Measurements from ENCODE around the gene AUP1.

The AUP1 gene

GRCh38 chr2:74511104-74511989 lies 18.2 kb downstream of the AUP1 start:
- DNase-seq = no peak

GRCh38 chr2:74510272-74510671 lies 19.2 kb downstream of the AUP1 start:
- no peak for DNase-seq

- DNase-seq = no peak
Measured at GRCh38 chr2:74507926-74508520, 21.5 kb downstream of the AUP1 start.

DNA sequence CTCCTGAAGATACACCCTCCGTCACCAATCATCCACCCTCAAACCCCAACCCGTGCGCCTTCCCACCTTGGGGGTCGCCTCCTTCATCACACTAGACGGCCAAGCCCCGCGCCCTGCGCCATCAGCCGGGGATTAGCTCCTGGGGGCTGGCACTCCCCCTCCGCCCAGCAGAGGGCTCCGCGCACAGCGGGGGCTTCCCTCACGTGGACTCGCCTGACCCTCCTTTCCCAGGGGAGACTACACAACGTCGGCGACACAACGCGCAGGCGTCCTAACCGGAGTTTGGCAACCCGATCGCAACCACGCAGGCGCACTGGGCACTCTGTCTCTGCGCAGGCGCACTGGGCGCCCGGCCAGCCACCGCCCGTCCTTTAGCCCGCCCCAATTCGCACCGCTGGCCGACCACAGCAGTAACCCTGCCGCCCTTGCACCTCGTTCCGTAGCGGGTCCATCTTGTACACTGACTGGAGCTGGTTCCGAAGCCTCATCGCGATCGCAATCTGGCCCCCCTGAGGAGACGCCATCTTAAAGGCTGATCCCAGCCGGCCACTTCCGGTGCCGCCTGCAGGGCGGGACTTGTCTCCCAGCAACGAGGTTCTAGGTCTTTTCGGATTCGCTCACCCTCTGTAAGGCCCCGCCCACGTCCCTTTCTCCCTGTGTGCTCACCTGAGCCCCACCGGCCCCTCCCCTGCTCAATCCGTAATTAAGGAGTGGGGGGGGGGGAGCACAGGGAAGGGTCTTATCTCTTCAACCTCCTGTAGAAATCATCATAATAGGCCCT lies 22.2 kb downstream of the AUP1 start, which contains the start of gene PCGF1:
Gene PCGF1 (minus strand): TSS at position 551 of the 781 bp plus-strand sequence. CDS start 27 bp downstream, at position 524.
- peak; percentile 97 for DNase-seq

DNA sequence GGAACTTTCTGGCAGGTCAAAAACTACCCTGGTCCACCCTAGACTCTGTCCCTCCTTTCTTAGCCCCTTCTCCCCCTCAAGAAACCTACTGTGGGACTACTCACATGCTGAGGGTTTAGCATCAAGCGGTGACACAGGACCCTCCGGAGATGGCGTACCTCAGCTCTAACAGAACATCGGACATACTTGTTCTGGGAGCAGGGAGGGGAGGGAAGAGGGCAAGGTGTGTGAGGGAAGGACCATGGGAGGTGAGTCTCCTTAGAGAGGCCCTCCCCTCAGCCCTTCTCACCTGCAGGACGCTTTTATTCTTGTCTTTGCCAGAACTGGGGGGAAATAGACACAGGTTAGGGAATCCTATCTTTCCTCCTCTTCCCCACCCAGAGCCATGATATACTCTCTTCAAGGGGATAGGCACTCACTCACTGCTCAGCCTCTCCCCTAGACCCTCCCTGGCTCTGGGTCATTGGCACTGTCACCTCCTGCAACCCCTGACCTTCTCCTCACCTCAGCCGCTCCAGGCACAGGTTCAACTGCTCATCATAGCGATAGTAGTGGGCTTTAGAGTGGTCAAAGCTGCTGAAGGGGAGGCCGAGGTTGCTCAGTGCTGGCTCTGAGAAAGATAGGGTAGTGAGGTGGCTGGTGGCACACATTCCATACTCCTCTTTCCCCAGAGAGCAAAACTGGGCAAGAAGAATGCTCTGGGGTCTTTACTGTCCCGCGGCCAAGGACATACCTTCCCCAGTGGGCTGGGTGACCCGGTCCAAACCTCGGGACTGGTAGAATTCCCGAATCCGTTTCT lies 23.9 kb downstream of the AUP1 start:
- no peak for DNase-seq

GRCh38 chr2:74504591-74504990 lies 24.9 kb downstream of the AUP1 start:
- DNase-seq = no peak

GRCh38 chr2:74503506-74504475 lies 25.7 kb downstream of the AUP1 start:
- no peak for DNase-seq

GRCh38 chr2:74502720-74503505 lies 26.6 kb downstream of the AUP1 start:
- DNase-seq = no peak

GRCh38 chr2:74502147-74502719 lies 27.3 kb downstream of the AUP1 start:
- DNase-seq = no peak

GRCh38 chr2:74501335-74502071 lies 28.0 kb downstream of the AUP1 start:
- DNase-seq = no peak

GRCh38 chr2:74500578-74500946 lies 28.9 kb downstream of the AUP1 start:
- no peak for DNase-seq

- DNase-seq = no peak
Measured at GRCh38 chr2:74499940-74500577, 29.4 kb downstream of the AUP1 start.

DNA sequence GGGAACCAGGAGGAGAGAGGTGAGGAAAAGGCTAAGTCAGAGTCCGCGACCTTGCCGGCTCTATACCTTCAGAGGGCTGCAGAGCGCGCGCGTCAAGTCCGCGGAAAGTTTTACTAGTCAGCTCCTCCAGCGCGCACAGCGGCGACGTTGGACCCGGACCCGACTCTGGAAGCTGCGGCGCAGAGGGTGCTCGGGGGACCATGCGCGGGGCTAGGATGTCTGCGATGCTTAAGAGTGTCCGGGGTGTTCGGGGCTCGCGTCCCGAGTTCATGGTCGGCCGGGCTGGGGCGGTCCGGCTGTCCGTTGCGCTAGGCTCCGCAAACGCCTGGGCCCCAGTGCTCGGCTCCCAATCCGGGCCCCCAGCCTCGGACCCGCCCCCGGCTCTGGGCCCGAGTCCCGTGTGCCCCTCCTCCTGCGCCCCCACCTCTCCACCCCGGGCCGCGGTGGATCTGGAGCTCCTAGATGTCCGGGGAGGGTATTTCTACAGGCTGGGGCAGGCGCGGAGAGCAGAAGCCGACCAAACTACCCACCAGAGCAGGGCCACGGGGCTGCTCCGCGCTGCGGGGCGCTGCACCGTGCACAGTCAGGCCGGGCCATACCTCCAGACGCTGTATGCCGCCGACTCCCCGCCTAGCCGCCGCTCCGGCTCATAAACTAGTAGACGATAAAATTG lies 30.1 kb downstream of the AUP1 start, which contains the start of gene LBX2:
Gene LBX2 (minus strand): TSS at position 337 of the 673 bp plus-strand sequence. CDS start 66 bp downstream, at position 271.
- DNase-seq = no peak

DNA sequence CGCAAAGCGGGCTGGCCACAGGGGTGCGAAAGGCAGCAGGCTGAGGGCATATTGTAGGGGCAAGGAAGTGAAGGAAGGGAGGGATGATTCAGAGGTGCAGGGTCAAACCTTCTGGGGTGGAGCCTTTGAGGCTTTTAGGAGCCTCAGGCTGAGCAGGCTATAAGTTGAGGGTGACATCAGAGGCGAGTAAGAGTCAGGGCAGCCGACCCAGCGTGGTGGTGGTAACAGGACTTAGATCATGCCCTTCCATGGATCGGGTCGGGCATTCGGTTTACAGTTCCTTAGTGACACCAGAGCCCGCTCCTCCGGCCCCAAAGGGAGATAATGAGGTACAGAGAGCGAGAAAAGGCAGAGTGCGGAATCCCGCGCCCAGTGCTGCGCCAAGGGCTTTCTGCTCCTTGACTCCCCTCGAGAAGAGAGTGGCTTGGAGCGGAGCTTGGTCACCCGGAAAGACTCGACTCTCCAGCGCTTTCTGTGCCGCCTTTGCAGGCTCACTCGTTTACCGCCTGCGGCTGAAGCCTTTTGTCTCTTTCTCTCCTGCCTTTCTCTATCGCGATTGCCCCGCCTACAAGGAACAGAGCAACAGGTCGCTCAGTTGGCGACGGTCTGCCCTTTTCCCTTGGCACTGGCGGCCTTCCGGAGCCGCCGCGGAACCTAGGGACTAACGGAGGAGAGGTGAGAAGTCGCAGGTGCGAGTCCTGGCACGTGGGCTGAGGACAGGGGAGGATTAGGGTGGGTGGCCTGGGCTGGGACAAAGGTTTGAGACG lies 30.8 kb downstream of the AUP1 start:
- DNase-seq = no peak

- DNase-seq = no peak
Measured at GRCh38 chr2:74497777-74498499, 31.6 kb downstream of the AUP1 start.

DNA sequence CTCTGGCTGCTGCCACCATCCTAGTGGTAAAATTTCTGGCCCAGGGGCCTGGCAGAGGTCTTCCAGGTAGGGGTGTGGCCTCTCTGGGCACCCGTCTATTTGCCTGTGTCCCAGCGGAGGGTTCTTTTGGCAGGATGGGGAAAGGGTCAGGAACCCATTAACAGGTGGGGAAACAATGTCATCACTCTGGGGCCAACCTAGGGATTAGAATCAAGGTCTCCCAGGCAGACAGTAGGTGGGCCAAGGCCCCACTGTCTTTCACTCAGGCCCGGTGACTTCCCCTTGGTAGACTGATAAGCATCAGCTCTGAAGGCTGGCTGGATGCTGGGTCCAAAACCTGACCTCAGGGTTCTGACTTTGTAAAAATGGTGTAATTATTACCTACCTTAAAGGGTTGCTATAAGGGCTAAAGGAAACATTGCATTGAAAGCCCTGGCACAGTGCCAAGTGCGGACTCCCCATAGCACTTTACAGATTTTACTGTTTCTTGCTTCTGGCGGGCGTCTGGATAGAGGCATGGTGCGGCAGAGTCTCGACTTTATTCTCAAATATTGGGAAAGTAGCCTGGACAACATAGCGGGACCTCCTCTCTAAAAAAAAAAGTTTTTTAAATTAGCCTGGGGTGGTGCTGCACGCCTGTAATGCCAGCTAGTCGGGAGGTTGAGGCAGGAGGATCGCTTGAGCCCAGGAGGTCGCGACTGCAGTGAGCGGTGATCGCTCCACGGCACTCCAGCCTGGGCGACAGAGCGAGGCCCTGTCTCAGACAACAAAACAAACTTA lies 32.3 kb downstream of the AUP1 start:
- no peak for DNase-seq
